Breast epithelium (tissue), 3 donors: ENCODE data around the gene GRPEL1.

ENCODE experiments used
- CTCF ChIP-seq, 3 donors: fragments of 450-650 bp; IDR thresholded peaks; one replicate each; pipeline ENCODE4 v1.5.1; 2016 to 2017; ENCODE audit warnings: antibody characterized with exemption in 3 of 3, mild to moderate bottlenecking in 3 of 3, moderate library complexity in 3 of 3
- POLR2AphosphoS5 ChIP-seq, 3 donors: sonication (generic); formaldehyde crosslinking; IDR thresholded peaks; one replicate each; pipeline ENCODE4 v1.6.1; 2017; ENCODE audit warnings: antibody characterized with exemption in 3 of 3

GRCh38 chr4:7041801-7042502 is 25.9 kb downstream of the GRPEL1 start:
- TF ChIP-seq POLR2AphosphoS5 (IDR thresholded peaks at IDR 0.05): no peak
- TF ChIP-seq CTCF (IDR thresholded peaks at IDR 0.05): no peak
